ENCODE data around the gene MARK3. TPM values are rescaled to one million over a fixed set of nuclear protein-coding genes. Genes with fewer than 3 reads are reported as not detected.

Gene MARK3
- total RNA-seq, 1 experiment from 2014 or later, result 72.5 TPM

- Histone ChIP-seq H3K79me2 (ENCODE audit: insufficient read depth, low read length) (no peaks in the 10 kb centered on the region), H3K9me2 (ENCODE audit: insufficient read depth) (no peaks in the 10 kb centered on the region), H3K4me2 (ENCODE audit: low read length) (no peak overlapping the region), H4K20me1 (ENCODE audit: insufficient read depth) (peaks cover 12% of the 10 kb centered on the region; the same call in 1 of the 2 replicates), H3K27ac (ENCODE audit: low read depth, low read length) (no peak overlapping the region), H2AFZ (ENCODE audit: low read depth, low read length, poor library complexity, severe bottlenecking) (no peak overlapping the region), H3K9ac (ENCODE audit: low read length) (no peak overlapping the region), H3K36me3 (ENCODE audit: control insufficient read depth in 1 of 2, insufficient read depth in 2 of 2, low read length in 2 of 2) (peaks cover 15 to 21% of the 10 kb centered on the region in 2 experiments), H3K27me3 (ENCODE audit: insufficient read depth, low read length) (no peaks in the 10 kb centered on the region), H3K9me3 (ENCODE audit: control insufficient read depth in 1 of 2, insufficient read depth in 1 of 2, low read depth in 1 of 2, low read length in 2 of 2) (no peaks in the 10 kb centered on the region), H3K4me1 (ENCODE audit: control insufficient read depth in 1 of 2, insufficient read depth in 2 of 2, low read length in 2 of 2) (no peaks in the 10 kb centered on the region), H3K4me3 (replicated peaks in 1 of 2; ENCODE audit: low read depth in 1 of 2, low read length in 2 of 2) (no peak overlapping the region)
- no TSS peak for BruUV-seq (replicated peaks)
- ChIA-PET POLR2A (interaction anchor here (1.1 to 5.3 kb wide), 2 partner anchors 7 to 13 kb away, joined by 3 to 31 read pairs; partner anchors contain the start of gene EIF5), CTCF (no interaction called here), RAD21 (ENCODE audit: low non-redundant PET in 1 of 2, low total read pairs in 2 of 2, uncharacterized antibody in 2 of 2, unreplicated experiment in 2 of 2) (no interaction called here)
- ATAC-seq, result no peak
- DNase-seq (ENCODE audit: low read depth, low spot score), result no peak
- intact Hi-C loops (cut with micrococcal nuclease), result no loop called here
- TF ChIP-seq ATF3 (IDR thresholded peaks at IDR 0.05), result no peak
- no peak for TF ChIP-seq FOSL1 (IDR thresholded peaks at IDR 0.05; ENCODE audit: low read depth)
- no peak for TF ChIP-seq JUND (IDR thresholded peaks at IDR 0.05)
- TF ChIP-seq RAD21 (IDR thresholded peaks at IDR 0.05; ENCODE audit: low read depth), result no peak
- TF ChIP-seq EZH2 (IDR thresholded peaks at IDR 0.05), result no peak
- no peak for TF ChIP-seq POLR2AphosphoS5 (IDR thresholded peaks at IDR 0.05; ENCODE audit: low read depth, low read length)
- no peak for TF ChIP-seq REST (IDR thresholded peaks at IDR 0.05; ENCODE audit: low read depth)
- TF ChIP-seq CBX3 (IDR thresholded peaks at IDR 0.05; ENCODE audit: low read depth), result no peak
Measured at GRCh38 chr14:103347091-103347815, 38.0 kb upstream of the MARK3 start.
